ENCODE measurements around the gene NACC1.

- no peak for TF ChIP-seq SUZ12 (IDR thresholded peaks at IDR 0.05; ENCODE audit: extremely low read depth, insufficient read depth, insufficient read length)
- TF ChIP-seq YY1 (IDR thresholded peaks at IDR 0.05; ENCODE audit: insufficient read depth, insufficient read length), result no peak
- TF ChIP-seq ZNF274 (IDR thresholded peaks at IDR 0.05; ENCODE audit: low read depth, low read length), result no peak
These were observed 35.6 kb downstream of the NACC1 start for GRCh38 chr19:13153569-13154240.
